Measurements from ENCODE around the gene VEGFA.

Gene VEGFA

DNA sequence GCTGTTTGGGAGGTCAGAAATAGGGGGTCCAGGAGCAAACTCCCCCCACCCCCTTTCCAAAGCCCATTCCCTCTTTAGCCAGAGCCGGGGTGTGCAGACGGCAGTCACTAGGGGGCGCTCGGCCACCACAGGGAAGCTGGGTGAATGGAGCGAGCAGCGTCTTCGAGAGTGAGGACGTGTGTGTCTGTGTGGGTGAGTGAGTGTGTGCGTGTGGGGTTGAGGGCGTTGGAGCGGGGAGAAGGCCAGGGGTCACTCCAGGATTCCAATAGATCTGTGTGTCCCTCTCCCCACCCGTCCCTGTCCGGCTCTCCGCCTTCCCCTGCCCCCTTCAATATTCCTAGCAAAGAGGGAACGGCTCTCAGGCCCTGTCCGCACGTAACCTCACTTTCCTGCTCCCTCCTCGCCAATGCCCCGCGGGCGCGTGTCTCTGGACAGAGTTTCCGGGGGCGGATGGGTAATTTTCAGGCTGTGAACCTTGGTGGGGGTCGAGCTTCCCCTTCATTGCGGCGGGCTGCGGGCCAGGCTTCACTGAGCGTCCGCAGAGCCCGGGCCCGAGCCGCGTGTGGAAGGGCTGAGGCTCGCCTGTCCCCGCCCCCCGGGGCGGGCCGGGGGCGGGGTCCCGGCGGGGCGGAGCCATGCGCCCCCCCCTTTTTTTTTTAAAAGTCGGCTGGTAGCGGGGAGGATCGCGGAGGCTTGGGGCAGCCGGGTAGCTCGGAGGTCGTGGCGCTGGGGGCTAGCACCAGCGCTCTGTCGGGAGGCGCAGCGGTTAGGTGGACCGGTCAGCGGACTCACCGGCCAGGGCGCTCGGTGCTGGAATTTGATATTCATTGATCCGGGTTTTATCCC lies at the start of gene VEGFA:
Gene VEGFA (plus strand): TSS at position 686 of the 846 bp plus-strand sequence.
- DNase-seq (ENCODE audit: low spot score), result peak; percentile 82

DNA sequence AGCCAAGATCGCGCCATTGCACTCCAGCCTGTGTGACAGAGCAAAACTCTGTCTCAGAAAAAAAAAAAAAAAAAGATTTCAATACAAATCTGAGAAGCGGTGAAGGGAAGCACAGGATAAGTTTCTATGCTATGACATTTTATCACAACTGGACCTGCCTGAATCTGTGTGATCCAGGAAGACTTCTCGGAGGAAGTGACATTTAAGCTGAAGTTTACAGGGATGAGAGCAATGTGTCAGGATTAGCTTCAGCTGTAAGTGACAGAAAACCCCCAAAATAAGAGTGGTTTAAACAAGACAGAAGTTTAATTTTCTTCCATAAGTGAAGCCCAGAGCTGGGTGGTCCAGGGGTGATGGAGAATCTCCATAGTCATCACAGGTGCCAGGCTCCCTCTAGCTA lies 49.0 kb upstream of the VEGFA start:
- DNase-seq (ENCODE audit: low spot score), result no peak

DNA sequence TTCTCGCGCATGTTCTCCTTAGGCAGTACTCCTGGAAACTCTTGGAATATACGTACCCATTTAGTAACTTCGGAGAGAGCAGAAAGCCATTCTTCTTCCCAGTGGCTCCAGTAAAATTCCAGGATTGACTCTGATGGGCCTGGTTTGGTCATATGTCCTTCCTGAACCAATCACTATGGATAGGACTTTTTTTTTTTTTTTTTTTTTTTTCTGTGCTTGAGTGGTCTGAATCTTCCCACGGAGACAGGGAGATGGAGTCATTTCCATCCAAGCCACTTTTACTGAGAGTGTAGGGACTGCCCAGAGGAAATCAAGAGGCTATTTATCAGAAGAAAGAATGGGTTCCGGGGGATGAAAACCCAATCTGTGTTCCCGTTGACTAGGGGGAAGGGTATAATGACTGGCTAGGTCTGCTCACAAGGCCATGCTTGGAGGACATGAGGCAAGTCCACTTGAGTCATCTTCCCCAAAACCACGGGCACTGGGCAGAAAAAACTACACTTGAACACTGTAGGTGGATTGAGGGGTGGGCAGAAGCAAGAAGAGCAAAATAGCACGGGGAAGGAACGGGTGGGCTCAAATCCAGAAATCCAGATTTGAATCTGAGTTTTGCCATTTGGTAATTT lies 47.0 kb upstream of the VEGFA start:
- no peak for DNase-seq (ENCODE audit: low spot score)

DNA sequence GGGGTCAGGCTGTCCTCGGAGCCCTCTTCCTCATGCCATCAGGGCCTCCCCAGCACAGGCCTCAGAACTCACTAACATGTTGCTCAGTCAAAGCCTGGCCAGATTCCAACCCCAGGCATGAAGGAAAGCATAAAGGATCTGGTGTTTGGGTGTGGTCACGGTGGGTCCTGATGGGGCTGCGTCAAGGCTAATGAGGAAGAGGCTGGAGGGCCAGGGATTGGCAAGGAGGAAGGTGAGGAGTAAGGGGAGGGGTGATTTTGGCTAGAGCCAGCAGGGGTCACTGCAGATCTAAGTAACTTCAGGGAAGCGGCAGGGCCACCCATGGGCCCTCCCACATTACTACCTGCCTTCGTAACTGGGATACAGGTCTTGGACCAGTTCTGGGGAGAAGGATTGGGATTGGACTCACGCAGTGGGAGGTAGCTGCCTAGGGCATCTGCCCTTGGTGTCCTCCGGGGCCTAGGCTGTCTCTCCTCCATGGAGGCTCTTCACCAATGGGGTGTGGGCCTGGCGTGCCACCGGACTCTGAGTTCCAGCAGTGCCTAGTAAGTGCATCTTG lies 46.2 kb upstream of the VEGFA start:
- no peak for DNase-seq (ENCODE audit: low spot score)

DNA sequence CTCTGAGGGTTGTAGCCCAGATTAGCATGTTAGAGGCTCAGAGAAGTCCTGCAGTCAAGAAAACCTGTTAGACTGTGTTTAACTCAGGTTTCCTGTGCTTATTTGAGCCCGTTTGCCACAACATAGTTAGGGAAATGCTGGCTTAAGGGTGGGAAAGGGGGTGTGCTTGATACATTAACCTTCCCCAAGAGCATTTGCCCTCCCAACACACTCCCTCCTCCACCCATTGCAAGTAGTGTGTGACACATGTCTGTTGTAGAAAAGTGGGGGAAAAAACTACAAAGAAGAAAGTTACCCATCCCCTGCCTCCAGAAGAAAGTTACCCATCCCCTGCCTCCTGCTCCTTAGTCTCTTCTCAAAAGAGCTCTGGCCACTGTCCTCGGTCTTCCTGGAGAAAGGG lies 45.7 kb upstream of the VEGFA start:
- no peak for DNase-seq (ENCODE audit: low spot score)

DNA sequence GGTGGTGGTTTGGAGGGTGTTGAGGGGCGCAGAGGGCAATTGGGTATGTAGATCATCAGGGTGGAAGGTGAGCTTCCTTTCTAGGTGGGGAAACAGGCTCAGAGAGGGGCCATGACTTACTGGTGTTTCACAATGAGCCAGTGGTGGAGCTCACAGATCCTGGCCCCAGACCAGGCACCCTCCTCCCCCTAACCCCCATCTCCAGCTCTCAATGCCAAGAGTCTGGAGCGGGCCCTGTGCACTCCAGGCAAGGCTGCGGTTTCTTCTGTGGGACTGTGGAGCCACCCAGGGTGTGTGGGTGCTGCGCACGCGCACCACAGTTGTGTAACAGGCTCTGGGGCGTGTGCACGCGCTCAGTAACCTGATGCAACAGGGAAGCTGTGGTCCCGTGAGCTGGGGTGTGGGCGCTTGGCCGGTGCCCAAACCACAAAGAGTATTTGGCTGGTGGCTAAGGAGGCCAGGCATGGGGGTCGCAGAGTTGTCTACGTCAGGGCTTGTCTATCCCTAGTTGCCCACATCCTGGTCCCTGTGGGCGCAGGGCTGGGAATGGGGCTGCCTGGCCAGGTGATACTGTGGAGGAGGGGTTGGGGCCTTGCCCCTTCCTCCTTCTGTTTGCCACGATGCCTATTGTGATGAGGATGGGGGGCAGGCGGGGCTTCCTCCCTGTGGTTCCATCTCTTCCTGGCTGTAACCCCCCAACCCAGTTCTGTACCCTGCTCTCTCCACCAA lies 44.9 kb upstream of the VEGFA start:
- no peak for DNase-seq (ENCODE audit: low spot score)

DNA sequence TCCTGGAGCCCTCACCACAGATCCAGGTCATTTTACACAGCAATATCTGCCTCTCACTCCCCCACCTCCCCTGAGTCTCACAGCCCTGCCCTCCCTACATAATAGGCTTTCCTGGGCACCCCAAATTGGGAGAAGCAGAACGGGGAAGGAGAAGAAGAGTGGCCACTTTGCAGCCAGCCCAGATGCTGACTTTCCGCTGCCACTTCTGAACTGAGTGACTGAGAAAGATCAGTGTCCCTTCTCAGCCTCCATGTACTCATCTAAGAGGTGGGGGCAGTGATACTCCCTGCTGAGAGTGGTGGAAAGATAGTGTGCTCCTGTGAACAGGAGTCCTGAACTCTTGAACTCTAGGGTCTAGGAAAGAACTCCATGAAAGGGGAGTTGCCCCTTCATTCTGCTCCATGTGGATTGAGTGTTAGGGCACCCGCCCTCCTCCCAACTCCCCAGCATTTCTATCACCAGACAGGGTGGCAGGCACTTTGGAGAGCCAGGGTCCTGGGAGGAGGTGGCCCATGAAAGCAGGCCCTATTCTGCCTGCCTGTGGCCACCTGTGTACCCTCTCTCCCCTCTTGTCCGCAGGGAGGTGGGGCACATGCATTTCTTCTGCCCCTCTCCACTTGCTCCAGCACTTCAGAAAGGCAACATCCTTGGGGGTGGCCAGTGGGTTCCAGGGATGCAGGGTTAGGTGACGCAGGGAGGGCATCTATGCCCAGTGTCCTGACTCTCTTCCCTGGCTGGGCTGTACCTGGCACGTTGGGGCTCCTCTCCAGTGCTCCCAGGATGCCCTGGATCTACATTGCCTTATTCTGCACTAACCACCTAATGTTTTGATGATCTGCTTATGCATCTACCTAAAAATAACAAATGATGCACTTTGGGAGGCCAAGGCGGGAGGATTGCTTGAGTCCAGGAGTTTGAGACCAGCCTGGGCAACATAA lies 44.1 kb upstream of the VEGFA start:
- DNase-seq (ENCODE audit: low spot score), result no peak

DNA sequence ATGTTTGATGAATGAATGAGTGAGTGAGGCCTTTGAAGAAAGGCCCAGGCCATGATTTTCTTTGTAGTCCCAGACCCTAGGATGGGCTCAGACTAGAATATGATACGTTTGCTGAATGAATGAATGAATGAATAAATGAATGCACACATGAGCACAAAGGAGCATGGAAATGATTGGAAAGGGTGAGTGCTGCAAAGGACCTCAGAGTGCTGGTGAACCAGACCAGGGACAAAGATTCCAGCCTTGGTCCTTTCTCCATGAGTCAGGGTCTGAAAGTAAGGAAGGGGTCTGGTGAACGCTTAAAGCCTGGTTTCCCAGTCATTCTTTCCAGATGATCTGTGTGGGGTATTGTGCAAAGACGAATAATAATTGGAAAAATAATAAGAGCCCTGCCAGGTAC lies 42.4 kb upstream of the VEGFA start:
- no peak for DNase-seq (ENCODE audit: low spot score)

DNA sequence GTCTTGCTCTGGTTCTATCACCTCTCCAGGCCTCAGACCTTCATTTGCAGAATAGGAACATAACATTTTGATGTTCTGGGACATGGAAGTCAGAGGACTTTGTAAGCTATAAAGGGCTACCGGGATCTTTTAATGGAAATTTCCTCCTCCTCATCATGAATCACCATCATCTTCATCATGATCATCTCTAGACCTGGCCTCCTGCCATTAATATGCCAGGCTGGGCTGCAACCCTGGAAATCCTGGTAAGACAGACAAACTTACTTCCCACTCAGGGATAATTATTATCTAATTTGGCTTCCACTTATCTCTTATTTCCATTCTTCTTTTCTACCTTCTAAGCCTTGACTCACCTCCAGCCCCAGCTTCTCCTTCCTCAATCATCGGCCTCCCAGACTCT lies 41.4 kb upstream of the VEGFA start:
- DNase-seq (ENCODE audit: low spot score), result peak; percentile 9

DNA sequence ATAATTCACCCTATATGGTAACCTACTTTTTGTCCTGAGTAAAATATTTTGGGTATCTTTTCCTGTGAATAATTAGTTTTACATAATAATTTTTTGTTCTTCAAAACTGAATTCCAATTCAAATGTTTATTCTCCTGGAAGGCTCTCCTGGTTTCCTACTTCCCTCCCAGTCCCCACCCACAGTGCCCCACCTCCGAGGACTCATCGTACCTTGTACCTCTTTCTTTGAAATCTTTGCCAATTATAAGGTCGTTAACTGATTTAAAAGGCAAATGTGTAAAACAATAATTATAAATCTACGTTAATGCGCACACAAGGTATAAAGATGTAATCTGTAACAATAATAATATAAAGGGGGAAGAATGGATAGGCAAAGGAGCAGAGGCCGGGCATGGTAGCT lies 40.5 kb upstream of the VEGFA start:
- no peak for DNase-seq (ENCODE audit: low spot score)

DNA sequence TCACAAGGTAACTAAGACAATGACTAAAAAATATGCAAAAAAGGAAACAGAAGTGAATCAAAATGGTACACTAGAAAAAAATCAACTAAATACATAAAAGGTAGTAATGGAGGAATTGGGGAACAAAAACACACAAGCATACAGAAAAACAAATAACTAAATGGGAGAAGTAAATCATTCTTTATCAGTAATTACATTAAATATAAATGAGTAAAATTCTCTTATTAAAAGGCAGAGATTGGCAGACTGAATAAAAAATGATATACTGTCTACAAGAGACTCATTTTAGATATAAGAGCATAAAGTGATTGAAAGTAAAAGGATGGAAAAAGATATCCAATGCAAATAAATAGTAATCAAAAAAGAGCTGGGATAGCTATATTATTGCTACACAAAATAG lies 39.4 kb upstream of the VEGFA start:
- DNase-seq (ENCODE audit: low spot score), result no peak

DNA sequence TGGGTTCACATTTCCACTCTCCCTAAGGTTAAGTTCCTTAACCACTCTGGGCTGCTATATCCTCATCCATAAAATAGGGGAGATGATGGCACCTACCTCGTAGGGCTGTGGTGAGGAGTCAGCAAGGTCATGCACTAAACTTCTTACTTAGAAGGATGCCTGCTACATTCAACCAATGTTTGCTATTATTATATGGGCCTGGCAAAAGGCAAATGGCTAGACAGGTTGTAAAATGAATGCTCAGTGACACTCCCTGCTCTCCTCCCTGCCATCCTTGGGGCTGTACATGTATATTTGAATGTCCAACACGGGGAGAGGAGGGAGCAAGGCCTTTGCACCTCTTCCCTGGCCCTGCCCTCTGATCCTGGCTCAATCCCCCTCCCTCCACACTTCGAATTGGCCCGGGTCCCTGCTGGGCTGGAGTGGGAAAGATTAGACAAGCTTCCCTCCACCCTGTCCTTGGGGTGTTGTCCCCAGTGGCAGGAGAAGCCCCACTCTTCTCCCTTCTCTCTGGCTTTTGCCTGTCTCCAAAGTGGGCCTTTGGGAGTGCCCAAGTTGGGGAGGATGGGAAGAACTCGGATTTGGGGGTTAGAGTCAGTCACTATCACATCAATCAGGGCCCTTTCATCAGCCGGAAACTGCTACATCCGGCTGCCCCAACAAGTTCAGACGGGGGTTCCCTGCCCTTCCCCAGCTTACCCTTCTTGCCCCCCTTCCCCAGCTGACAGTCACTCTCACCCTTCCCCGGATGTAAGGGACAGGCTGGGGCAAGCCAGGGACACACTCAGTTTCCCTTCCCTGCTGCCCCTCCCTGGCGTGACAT lies 36.3 kb upstream of the VEGFA start:
- DNase-seq (ENCODE audit: low spot score), result no peak

DNA sequence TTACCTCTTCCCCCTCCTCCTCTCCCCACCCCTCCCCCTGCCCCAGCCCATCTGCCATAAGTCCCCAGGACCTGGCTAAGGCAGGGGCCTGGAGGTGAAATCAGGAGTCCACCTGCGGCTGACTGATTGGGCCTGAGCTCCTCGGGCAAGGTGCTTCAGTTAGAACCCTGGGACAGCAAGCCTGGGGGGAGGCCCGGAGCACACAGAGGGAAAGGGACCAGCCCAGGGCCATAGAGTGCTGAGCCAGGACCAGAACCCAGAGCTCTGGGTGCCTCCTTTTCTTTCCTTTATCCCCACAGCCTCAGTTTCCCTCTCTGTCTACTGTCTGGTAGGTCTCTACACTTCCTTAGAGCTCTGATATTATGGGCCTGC lies 35.7 kb upstream of the VEGFA start:
- DNase-seq (ENCODE audit: low spot score), result no peak

DNA sequence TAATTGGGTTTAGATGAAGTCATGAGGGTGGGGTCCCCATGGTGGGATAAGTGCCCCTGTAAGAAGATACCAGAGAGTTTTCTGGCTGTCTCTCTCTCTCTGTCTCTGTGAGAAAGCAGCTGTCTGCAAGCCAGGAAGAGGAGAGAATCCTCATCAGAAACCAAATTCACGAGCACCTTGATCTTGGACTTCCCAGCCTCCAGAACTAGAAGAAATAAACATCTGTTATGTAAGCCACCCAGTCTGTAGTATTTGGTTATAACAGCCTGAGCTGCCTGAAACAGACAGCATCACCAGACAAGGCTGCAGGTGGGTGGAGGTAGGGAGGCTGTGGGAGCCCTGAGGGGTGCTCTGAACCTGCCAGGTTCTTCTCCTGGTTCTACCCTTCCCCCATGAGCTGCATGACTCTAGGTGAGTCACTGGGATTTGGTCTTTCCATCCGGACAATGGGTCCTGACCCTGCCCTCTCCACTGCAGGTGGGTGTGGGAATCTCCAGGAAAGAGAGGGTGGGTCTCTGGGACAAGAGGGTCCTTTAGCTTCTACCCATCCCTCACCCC lies 34.3 kb upstream of the VEGFA start:
- DNase-seq (ENCODE audit: low spot score), result no peak

DNA sequence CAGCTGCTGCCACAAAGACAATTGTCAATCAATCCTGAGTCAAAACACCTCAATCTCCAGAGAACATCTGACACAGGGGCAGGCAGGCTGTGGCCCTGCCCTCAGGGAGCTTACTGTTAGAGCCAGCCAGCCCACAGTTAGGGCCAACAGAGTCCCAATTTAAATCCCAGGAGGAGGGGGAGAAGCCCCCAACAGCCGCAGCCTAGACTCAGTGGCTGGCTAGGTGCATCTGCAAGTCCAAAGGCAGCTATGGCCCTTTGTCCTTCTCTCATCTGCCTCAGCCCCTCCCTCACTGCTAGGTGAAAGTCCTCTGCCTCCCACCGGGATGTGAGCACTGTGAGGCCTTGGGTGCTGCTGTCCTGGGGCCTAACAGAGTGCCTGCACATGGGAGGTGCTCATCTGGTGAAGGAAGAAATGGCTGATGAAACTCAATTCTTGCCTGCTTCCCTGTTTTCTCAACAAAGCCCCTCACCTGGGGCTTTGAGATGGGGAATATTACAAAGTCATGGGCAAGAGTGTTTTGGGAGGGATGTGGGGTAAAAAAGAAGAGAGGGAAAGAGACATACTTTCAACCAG lies 33.7 kb upstream of the VEGFA start:
- no peak for DNase-seq (ENCODE audit: low spot score)

DNA sequence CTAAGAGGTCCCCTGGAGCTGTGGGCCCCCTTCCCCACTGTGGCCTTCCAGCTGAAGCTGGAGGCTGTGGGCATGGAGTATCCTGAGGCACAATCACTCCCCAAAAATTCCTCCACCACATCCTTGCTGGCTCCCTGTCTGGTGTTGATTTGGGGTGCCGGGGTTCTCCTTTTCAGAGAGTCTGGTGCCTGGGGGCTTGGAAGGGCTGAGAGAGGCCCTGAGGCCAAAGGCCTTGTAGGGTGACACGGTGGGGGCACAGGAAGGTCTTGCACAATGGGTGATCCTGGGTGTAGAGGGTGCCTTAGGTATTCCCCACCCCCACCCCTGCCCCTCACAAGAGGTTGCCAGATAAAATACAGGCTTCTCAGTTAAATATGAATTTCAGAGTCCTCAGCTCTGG lies 33.2 kb upstream of the VEGFA start:
- no peak for DNase-seq (ENCODE audit: low spot score)

DNA sequence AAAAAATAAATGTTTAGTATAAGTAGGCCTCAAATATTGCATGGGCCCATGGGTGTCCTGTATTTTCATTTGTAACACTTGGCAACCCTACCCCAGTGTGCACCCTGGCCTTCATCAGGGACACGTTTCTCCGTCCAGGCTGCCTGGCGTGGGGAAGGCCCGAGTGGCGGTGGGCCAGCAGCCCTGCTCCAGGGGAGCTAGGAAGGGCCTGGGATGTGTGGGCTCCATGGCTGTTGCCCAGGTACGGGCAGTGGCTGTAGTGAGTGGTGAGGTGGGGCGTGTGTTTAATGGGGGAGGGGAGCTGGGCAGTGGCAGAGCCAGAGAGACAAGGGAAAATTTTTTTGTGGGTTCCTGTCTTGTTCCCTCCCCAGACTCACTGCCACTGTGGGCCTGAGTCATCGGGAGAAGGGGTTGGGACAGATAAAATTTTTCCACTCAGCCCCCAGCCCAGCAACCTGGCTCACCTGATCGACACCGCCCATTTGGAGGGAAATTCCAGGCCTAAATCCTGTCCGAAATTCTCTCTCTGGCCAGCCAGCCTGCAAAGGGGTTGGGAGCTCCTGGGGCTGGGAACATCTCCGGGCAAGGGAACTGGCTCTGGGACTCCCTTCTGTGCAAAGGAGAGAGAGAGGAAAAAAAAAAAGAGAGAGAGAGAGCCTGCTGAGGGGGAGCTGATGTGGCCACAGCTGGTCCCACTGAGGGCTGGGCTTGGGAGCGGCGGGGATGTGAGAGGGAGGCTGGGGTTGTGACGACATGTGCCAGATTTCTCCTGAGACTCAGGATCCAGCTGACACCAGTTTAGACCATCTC lies 32.5 kb upstream of the VEGFA start:
- DNase-seq (ENCODE audit: low spot score), result no peak

DNA sequence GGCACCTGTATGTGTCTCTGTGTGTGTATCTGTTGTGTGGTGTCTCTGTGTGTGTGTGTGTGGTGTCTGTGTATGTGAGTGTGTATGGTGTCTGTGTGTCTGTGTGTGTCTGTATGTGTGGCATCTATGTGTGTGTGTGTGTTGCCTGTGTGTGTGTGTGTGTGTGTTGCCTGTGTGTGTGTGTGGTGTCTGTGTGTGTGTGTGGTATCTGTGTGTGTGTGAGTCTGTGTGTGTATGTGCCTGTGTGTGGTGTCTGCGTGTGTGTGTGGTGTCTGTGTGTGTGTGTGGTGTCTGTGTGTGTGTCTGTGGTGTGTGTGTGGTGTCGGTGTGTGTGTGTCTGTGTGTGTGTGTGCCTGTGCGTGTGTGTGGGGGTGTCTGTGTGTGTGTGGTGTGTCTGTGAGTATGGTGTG lies 31.7 kb upstream of the VEGFA start:
- DNase-seq (ENCODE audit: low spot score), result no peak
